K562 (cell line): ENCODE results near the gene ALKBH7. TPM values are rescaled to one million over a fixed set of nuclear protein-coding genes. Genes with fewer than 3 reads are reported as not detected.

Experiments
- ATAC-seq: fragments of 200-7000 bp; cut with Tn5 transposase; 3 replicates; pipeline ENCODE4 v1.9.1; 2020; ENCODE audit warnings: moderate library complexity
- BruUV-seq: library from RNA; stranded (reverse); fragments of 400-500 nt; replicated peaks from 2 replicates; lab custom pipeline; 2021; lab: Mats Ljungman, UMichigan
- CTCF ChIA-PET: fragments of 300-600 bp; formaldehyde crosslinking; extraction: SDS; loops from one replicate; lab custom pipeline; 2021; ENCODE audit warnings: low intra/inter-chr PET ratio; lab: Yijun Ruan, JAX
- POLR2A ChIA-PET: fragments of 300-600, 350-650 bp; sonication (Branson Sonifier 250); formaldehyde crosslinking; extraction: SDS; loops from one replicate; lab custom pipeline; 2021; ENCODE audit warnings: antibody characterized with exemption, inconsistent platforms; lab: Yijun Ruan, JAX
- DNase-seq, 4 experiments: peaks; one replicate each; pipeline versions ENCODE4 v3.0.0 to v3.0.0-alpha.2; 2011 to 2018; ENCODE audit warnings: low spot score in 3 of 4, mixed read lengths in 3 of 4; ENCODE audit errors: extremely low read depth in 1 of 4
- FAIRE-seq: peaks from 2 replicates; lab custom pipeline; 2011; peaks lifted over from hg19 to GRCh38; lab: Jason Lieb, UNC
- H2AFZ ChIP-seq: 2 replicates; pipeline ENCODE4 v1.6.0; 2011; ENCODE audit warnings: low read depth, low read length, control low read depth, inconsistent platforms
- H3K27ac ChIP-seq: fragments of 200-600 bp; 3 replicates; pipeline ENCODE4 v1.8.0; 2011; ENCODE audit warnings: low read depth, mild to moderate bottlenecking, control low read depth, inconsistent platforms, low read length, moderate library complexity, mixed read lengths; ENCODE audit errors: extremely low read depth
- H3K27me3 ChIP-seq, 2 experiments: fragments of 300-600 bp in 1 of 2; 2 replicates in 1 of 2; 3 replicates in 1 of 2; pipeline versions ENCODE4 v1.6.0 to v1.8.0; 2011; ENCODE audit warnings: inconsistent platforms in 2 of 2, low read length in 2 of 2, mild to moderate bottlenecking in 1 of 2, mixed read lengths in 1 of 2, moderate library complexity in 1 of 2; ENCODE audit not compliant: control insufficient read depth in 2 of 2, insufficient read depth in 2 of 2
- H3K36me3 ChIP-seq: fragments of 300-600 bp; 3 replicates; pipeline ENCODE4 v1.8.0; 2011; ENCODE audit warnings: mild to moderate bottlenecking, low read length, inconsistent platforms; ENCODE audit not compliant: control insufficient read depth, insufficient read depth
- H3K4me1 ChIP-seq, 2 experiments: fragments of 200-600 bp in 1 of 2; replicated peaks in 1 of 2; 2 replicates in 1 of 2; 3 replicates in 1 of 2; pipeline versions ENCODE4 v1.5.1 to v1.8.0; 2011; ENCODE audit warnings: inconsistent platforms in 2 of 2, low read length in 2 of 2, mild to moderate bottlenecking in 1 of 2, mixed read lengths in 1 of 2, moderate library complexity in 1 of 2; ENCODE audit not compliant: control insufficient read depth in 2 of 2, insufficient read depth in 2 of 2
- H3K4me2 ChIP-seq: 2 replicates; pipeline ENCODE4 v1.6.1; 2011; ENCODE audit warnings: low read length, control low read depth, inconsistent platforms, mixed read lengths; ENCODE audit not compliant: insufficient read depth
- H3K4me3 ChIP-seq: fragments of 200-600 bp; sonication (generic), shearing (Covaris generic); 2 replicates; pipeline ENCODE4 v1.5.1; 2016; ENCODE audit warnings: control low read depth, inconsistent platforms
- H3K79me2 ChIP-seq: fragments of 200-600 bp; 3 replicates; pipeline ENCODE4 v1.8.0; 2011; ENCODE audit warnings: low read length, inconsistent platforms; ENCODE audit not compliant: control insufficient read depth, insufficient read depth
- H3K9ac ChIP-seq, 2 experiments: 2 replicates each; pipeline versions ENCODE4 v1.6.0 to v1.6.1; 2011; ENCODE audit warnings: low read depth in 2 of 2, low read length in 2 of 2, control low read depth in 1 of 2, inconsistent platforms in 1 of 2, mild to moderate bottlenecking in 1 of 2, mixed read lengths in 1 of 2; ENCODE audit not compliant: insufficient read depth in 1 of 2
- H3K9me1 ChIP-seq: one replicate; pipeline ENCODE4 v1.6.0; 2011; ENCODE audit warnings: inconsistent platforms, mild to moderate bottlenecking, low read length, moderate library complexity; ENCODE audit not compliant: control insufficient read depth, insufficient read depth
- H3K9me3 ChIP-seq: replicated peaks from 2 replicates; pipeline ENCODE4 v1.5.1; 2011; ENCODE audit warnings: low read depth, low read length, inconsistent platforms; ENCODE audit not compliant: control insufficient read depth, insufficient read depth
- H4K20me1 ChIP-seq: replicated peaks from 2 replicates; pipeline ENCODE4 v1.6.1; 2011; ENCODE audit warnings: low read length, inconsistent platforms, mixed read lengths; ENCODE audit not compliant: control insufficient read depth, insufficient read depth
- HMGN3 ChIP-seq: IDR thresholded peaks from 2 replicates; pipeline ENCODE4 v1.6.1; 2011; ENCODE audit warnings: borderline replicate concordance, low read depth, mild to moderate bottlenecking, mixed read lengths, low read length; ENCODE audit not compliant: insufficient read length; ENCODE audit errors: extremely low read depth
- NCOA4 ChIP-seq: fragments of 450-650 bp; IDR thresholded peaks from 2 replicates; pipeline ENCODE4 v1.6.1; 2018; ENCODE audit warnings: mild to moderate bottlenecking; ENCODE audit not compliant: partially characterized antibody
- POLR2H ChIP-seq: IDR thresholded peaks from 2 replicates; pipeline ENCODE4 v1.6.1; 2016; ENCODE audit warnings: missing genetic modification characterization, low read depth, mild to moderate bottlenecking, control low read depth, missing compliant biosample characterization, moderate library complexity
- SNIP1 ChIP-seq: fragments of 450-650 bp; IDR thresholded peaks from 2 replicates; pipeline ENCODE4 v1.7.1; 2017; ENCODE audit warnings: low read depth, mild to moderate bottlenecking
- XRCC5 ChIP-seq: fragments of 200-400 bp; formaldehyde crosslinking; IDR thresholded peaks from 2 replicates; pipeline ENCODE4 v1.6.1; 2017; ENCODE audit warnings: low read depth, mild to moderate bottlenecking, low read length
- ZC3H4 ChIP-seq: sonication (generic); formaldehyde crosslinking; IDR thresholded peaks from 2 replicates; pipeline ENCODE4 v1.9.0; 2021; ENCODE audit warnings: missing genetic modification reagents, borderline replicate concordance
- ZNF445 ChIP-seq: fragments of 250-450 bp; sonication (Bioruptor Pico); IDR thresholded peaks from 2 replicates; pipeline ENCODE4 v1.4.0; 2020; ENCODE audit warnings: low read depth, mild to moderate bottlenecking, moderate library complexity
- ZSCAN32 ChIP-seq: fragments of 450-650 bp; formaldehyde crosslinking; IDR thresholded peaks from 2 replicates; pipeline ENCODE4 v1.4.0; 2020; ENCODE audit warnings: mild to moderate bottlenecking, moderate library complexity
- WGBS: fragments of 100-300 bp; shearing (Covaris generic); methylation state at CpG from one replicate; pipeline ENCODE4 v1.1.6; 2016; ENCODE audit warnings: low coverage, mixed read lengths; ENCODE audit not compliant: insufficient coverage; ENCODE audit errors: missing lambda C conversion rate; 5-methylcytosine and 5-hydroxymethylcytosine counted together
- in situ Hi-C: fragments of 300-500 bp; cut with MboI; formaldehyde crosslinking; loops from 4 replicates; pipeline ENCODE4 v1.15.0; 2018; ENCODE audit warnings: inconsistent platforms, mixed read lengths
- intact Hi-C: fragments of 100-400 bp; cut with micrococcal nuclease; formaldehyde crosslinking; loops from 2 replicates; pipeline ENCODE4 v1.14.2; 2022
- polyA plus RNA-seq, 8 experiments: library from polyadenylated mRNA; depleted of rRNA in 4 of 8; stranded (reverse) in 5 of 8; unstranded in 3 of 8; fragments of >200 nt; fragmentation: Nextera tagmentation in 2 of 8; fragmentation: Illumina TruSeq in 1 of 8; extraction: Ambion mirVana in 2 of 8; extraction: Trizol in 1 of 8; gene quantifications; 2 replicates each; pipeline versions ENCODE4 v1.2.1 to v1.2.3, GENCODE V29; 2011 to 2014; ENCODE audit warnings: inconsistent platforms in 1 of 8, missing spikeins in 1 of 8
- total RNA-seq, 7 experiments: library from RNA; depleted of rRNA in 6 of 7; stranded (reverse); fragments of >200 nt in 6 of 7; fragmentation: Illumina TruSeq in 2 of 7; extraction: Trizol in 2 of 7; gene quantifications; 2 replicates each; pipeline versions ENCODE4 v1.2.1 to v1.2.3, GENCODE V29; 2011 to 2021; ENCODE audit warnings: low replicate concordance in 1 of 7
- TF ChIP-seq, protein P1 (sequence below): fragments of 250-450 bp; sonication (Bioruptor Pico); IDR thresholded peaks from 2 replicates; pipeline ENCODE4 v1.4.0; 2020; ENCODE audit warnings: mild to moderate bottlenecking, moderate library complexity, borderline replicate concordance
- TF ChIP-seq, protein P2 (sequence below): fragments of 250-450 bp; sonication (Bioruptor Pico); IDR thresholded peaks from 2 replicates; pipeline ENCODE4 v1.8.0; 2022; ENCODE audit warnings: inconsistent platforms, mild to moderate bottlenecking, moderate library complexity, borderline replicate concordance
- TF ChIP-seq, protein P3 (sequence below): fragments of 450-650 bp; IDR thresholded peaks from one replicate; pipeline ENCODE4 v1.6.1; 2018; ENCODE audit warnings: mild to moderate bottlenecking, moderate library complexity; ENCODE audit not compliant: partially characterized antibody
- TF ChIP-seq, protein P4 (sequence below): fragments of 450-650 bp; IDR thresholded peaks from 2 replicates; pipeline ENCODE4 v1.7.1; 2018; ENCODE audit warnings: mild to moderate bottlenecking, low read depth; ENCODE audit not compliant: partially characterized antibody

The ALKBH7 gene
- total and polyA plus RNA-seq, 9 of the 15 experiments (the other 6 are each of a cell fraction or from before 2014, with no cell fraction given): 0.69 to 94.8 (median 17.6) TPM

DNA sequence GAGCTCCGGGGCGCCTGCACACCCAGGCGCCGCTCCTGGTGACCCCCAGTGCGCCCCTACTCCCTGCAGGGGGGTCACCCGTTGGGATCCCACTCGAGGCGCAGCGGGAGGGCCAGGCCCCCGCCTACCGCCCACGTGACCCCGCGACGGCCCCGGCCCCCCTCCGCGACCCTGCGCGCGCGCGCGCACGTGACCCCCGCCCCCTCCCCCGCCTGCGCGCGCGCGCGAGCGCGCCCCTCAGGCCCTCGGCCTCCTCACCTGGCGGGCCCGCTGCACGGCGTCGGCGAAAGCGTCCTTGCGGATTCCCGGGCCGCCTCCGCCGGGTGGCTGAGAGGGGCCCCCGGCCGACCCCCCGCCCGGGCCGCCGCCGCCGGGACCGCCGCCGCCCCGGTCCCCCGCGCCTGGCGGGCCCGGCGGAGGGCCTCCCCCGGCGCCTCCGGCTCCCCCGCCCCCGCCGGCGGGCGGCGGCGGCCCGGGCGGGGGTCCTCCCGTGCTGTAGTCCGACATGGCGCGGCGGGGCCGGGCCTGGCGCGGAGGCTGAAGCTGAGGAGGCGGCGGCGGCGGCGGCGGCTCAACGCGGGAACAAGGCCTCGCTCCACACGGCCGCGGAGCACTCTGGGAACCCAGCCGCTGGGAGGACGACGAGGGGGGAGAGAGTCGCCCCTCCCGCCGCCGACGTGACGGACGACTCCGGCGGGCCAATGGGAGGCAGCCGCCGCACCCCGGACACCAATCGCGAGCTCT, 51.8 kb downstream of the ALKBH7 start, which contains the start of gene KHSRP:
TSS of gene KHSRP (minus strand) at position 617 of the 744 bp plus-strand sequence. CDS start at position 507, 110 bp downstream.
- FAIRE-seq: no peak
- in situ Hi-C loops: no loop called here
- Histone ChIP-seq H3K4me2 (peak within 1 kb of the TSS; percentile 95), H3K9me1 (peaks cover 11% of the 10 kb centered on the region), H4K20me1 (peaks cover 44% of the 10 kb centered on the region), H3K79me2 (peaks cover 56% of the 10 kb centered on the region), H3K27me3 (no peaks in the 10 kb centered on the region), H3K4me1 (peaks cover 17 to 43% of the 10 kb centered on the region in 2 experiments), H2AFZ (peak within 1 kb of the TSS; percentile 81), H3K4me3 (peak within 1 kb of the TSS; percentile 82), H3K36me3 (peaks cover 40% of the 10 kb centered on the region), H3K9ac (peak within 1 kb of the TSS; percentile 80 to 92), H3K27ac (peak within 1 kb of the TSS; percentile 78), H3K9me3 (no peaks in the 10 kb centered on the region)
- 0% methylated on average over 29 of the region's 114 CpGs for WGBS
- POLR2A ChIA-PET: interaction anchor here (0.6 to 2.4 kb wide), 17 partner anchors 10 to 830 kb away, joined by 3 to 16 read pairs (median 3); partner anchors contain the start of genes ALKBH7 and TNFSF9
- no TSS peak for BruUV-seq
- DNase-seq: peak; percentile 58 to 98 (median 90)
- CTCF ChIA-PET: no interaction called here
- intact Hi-C loops: loop anchor here (10.0 kb wide), 2 partner anchors 110 to 260 kb away; no protein-coding TSS in a partner anchor
- ATAC-seq: no peak
- TF ChIP-seq, protein P1, sequence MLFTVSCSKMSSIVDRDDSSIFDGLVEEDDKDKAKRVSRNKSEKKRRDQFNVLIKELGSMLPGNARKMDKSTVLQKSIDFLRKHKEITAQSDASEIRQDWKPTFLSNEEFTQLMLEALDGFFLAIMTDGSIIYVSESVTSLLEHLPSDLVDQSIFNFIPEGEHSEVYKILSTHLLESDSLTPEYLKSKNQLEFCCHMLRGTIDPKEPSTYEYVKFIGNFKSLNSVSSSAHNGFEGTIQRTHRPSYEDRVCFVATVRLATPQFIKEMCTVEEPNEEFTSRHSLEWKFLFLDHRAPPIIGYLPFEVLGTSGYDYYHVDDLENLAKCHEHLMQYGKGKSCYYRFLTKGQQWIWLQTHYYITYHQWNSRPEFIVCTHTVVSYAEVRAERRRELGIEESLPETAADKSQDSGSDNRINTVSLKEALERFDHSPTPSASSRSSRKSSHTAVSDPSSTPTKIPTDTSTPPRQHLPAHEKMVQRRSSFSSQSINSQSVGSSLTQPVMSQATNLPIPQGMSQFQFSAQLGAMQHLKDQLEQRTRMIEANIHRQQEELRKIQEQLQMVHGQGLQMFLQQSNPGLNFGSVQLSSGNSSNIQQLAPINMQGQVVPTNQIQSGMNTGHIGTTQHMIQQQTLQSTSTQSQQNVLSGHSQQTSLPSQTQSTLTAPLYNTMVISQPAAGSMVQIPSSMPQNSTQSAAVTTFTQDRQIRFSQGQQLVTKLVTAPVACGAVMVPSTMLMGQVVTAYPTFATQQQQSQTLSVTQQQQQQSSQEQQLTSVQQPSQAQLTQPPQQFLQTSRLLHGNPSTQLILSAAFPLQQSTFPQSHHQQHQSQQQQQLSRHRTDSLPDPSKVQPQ (CRISPR knock-in tag): no peak
- TF ChIP-seq, protein P2, sequence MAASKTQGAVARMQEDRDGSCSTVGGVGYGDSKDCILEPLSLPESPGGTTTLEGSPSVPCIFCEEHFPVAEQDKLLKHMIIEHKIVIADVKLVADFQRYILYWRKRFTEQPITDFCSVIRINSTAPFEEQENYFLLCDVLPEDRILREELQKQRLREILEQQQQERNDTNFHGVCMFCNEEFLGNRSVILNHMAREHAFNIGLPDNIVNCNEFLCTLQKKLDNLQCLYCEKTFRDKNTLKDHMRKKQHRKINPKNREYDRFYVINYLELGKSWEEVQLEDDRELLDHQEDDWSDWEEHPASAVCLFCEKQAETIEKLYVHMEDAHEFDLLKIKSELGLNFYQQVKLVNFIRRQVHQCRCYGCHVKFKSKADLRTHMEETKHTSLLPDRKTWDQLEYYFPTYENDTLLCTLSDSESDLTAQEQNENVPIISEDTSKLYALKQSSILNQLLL (CRISPR knock-in tag): no peak
- TF ChIP-seq, protein P3, sequence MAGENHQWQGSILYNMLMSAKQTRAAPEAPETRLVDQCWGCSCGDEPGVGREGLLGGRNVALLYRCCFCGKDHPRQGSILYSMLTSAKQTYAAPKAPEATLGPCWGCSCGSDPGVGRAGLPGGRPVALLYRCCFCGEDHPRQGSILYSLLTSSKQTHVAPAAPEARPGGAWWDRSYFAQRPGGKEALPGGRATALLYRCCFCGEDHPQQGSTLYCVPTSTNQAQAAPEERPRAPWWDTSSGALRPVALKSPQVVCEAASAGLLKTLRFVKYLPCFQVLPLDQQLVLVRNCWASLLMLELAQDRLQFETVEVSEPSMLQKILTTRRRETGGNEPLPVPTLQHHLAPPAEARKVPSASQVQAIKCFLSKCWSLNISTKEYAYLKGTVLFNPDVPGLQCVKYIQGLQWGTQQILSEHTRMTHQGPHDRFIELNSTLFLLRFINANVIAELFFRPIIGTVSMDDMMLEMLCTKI: no peak
- TF ChIP-seq NCOA4 (no peak), SNIP1 (no peak), HMGN3 (peak; percentile 60), ZNF445 (CRISPR knock-in tag) (no peak), ZC3H4 (no peak), POLR2H (0 out of 2 replicates have a peak, but pooled peaks have one; percentile 24), ZSCAN32 (no peak), XRCC5 (no peak; the same call in 1 of the 2 replicates)
- TF ChIP-seq, protein P4, sequence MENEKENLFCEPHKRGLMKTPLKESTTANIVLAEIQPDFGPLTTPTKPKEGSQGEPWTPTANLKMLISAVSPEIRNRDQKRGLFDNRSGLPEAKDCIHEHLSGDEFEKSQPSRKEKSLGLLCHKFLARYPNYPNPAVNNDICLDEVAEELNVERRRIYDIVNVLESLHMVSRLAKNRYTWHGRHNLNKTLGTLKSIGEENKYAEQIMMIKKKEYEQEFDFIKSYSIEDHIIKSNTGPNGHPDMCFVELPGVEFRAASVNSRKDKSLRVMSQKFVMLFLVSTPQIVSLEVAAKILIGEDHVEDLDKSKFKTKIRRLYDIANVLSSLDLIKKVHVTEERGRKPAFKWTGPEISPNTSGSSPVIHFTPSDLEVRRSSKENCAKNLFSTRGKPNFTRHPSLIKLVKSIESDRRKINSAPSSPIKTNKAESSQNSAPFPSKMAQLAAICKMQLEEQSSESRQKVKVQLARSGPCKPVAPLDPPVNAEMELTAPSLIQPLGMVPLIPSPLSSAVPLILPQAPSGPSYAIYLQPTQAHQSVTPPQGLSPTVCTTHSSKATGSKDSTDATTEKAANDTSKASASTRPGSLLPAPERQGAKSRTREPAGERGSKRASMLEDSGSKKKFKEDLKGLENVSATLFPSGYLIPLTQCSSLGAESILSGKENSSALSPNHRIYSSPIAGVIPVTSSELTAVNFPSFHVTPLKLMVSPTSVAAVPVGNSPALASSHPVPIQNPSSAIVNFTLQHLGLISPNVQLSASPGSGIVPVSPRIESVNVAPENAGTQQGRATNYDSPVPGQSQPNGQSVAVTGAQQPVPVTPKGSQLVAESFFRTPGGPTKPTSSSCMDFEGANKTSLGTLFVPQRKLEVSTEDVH: no peak
